SU-DHL-6 (cell line): ENCODE measurements around the gene ITPRIP.

Source experiments
- H2AFZ ChIP-seq: fragments of 200-600 bp; sonication (generic); 2 replicates; pipeline ENCODE4 v1.6.1; 2014; ENCODE audit warnings: low read depth, mild to moderate bottlenecking, moderate library complexity, mixed read lengths, antibody characterized with exemption, low read length; ENCODE audit not compliant: severe bottlenecking
- H3F3A ChIP-seq: fragments of 200-600 bp; shearing (Covaris generic); 2 replicates; pipeline ENCODE4 v1.6.0; 2016; ENCODE audit warnings: antibody characterized with exemption, mild to moderate bottlenecking; ENCODE audit not compliant: insufficient read depth
- H3K27ac ChIP-seq: fragments of 200-600 bp; sonication (generic); 2 replicates; pipeline ENCODE4 v1.5.1; 2016; ENCODE audit warnings: low read depth, mild to moderate bottlenecking, low read length, moderate library complexity, mixed read lengths
- H3K27me3 ChIP-seq: fragments of 200-600 bp; sonication (generic), shearing (Covaris generic); 2 replicates; pipeline ENCODE4 v1.6.0; 2014; ENCODE audit warnings: mild to moderate bottlenecking, low read length
- H3K36me3 ChIP-seq: fragments of 200-600 bp; sonication (generic); 2 replicates; pipeline ENCODE4 v1.6.1; 2014; ENCODE audit warnings: mild to moderate bottlenecking, low read length, mixed read lengths
- H3K4me2 ChIP-seq: fragments of 300-600, 200-600 bp; shearing (Covaris generic), sonication (generic); 2 replicates; pipeline ENCODE4 v1.6.0; 2014; ENCODE audit warnings: low read length, low read depth, mild to moderate bottlenecking; ENCODE audit not compliant: poor library complexity, severe bottlenecking
- H3K4me3 ChIP-seq: fragments of 200-600 bp; sonication (generic); 2 replicates; pipeline ENCODE4 v1.5.1; 2014; ENCODE audit warnings: antibody characterized with exemption, low read length, mild to moderate bottlenecking, mixed read lengths; ENCODE audit not compliant: insufficient read depth, poor library complexity, severe bottlenecking
- H3K79me2 ChIP-seq: fragments of 200-600 bp; sonication (generic); 2 replicates; pipeline ENCODE4 v1.6.1; 2014; ENCODE audit warnings: mild to moderate bottlenecking, low read length, moderate library complexity; ENCODE audit not compliant: insufficient read depth
- H3K9ac ChIP-seq: fragments of 200-600 bp; sonication (generic); 2 replicates; pipeline ENCODE4 v1.7.0; 2014; ENCODE audit warnings: mild to moderate bottlenecking, low read length
- H3K9me2 ChIP-seq: fragments of 200-600 bp; sonication (generic); replicated peaks from 2 replicates; pipeline ENCODE4 v1.6.1; 2014; ENCODE audit warnings: low read length; ENCODE audit not compliant: insufficient read depth
- H3K9me3 ChIP-seq: fragments of 200-600 bp; sonication (generic); 2 replicates; pipeline ENCODE4 v1.6.1; 2014; ENCODE audit warnings: low read length, mixed read lengths; ENCODE audit not compliant: insufficient read depth
- H4K20me1 ChIP-seq: fragments of 200-600 bp; sonication (generic); 2 replicates; pipeline ENCODE4 v1.6.1; 2014; ENCODE audit warnings: low read depth, mild to moderate bottlenecking, antibody characterized with exemption, low read length, moderate library complexity, mixed read lengths
- EZH2phosphoT487 ChIP-seq: fragments of 200-600 bp; sonication (generic), shearing (Covaris generic); conservative IDR thresholded peaks from 2 replicates; pipeline ENCODE4 v1.6.1; 2018; ENCODE audit warnings: mild to moderate bottlenecking, antibody characterized with exemption, low read length, moderate library complexity, mixed read lengths
- TF ChIP-seq, protein P1 (sequence below): fragments of 200-600 bp; sonication (generic); IDR thresholded peaks from one replicate; pipeline ENCODE4 v1.5.1; 2017; ENCODE audit warnings: antibody characterized with exemption, mild to moderate bottlenecking, low read length, moderate library complexity; ENCODE audit not compliant: insufficient read depth, poor library complexity, severe bottlenecking

The ITPRIP gene

GRCh38 chr10:104349623-104350126 lies 11.4 kb upstream of the ITPRIP start:
- Histone ChIP-seq H3K79me2 (no peaks in the 10 kb centered on the region), H3K9me3 (no peaks in the 10 kb centered on the region), H3K27ac (no peak overlapping the region), H3K4me2 (peak overlapping the region; percentile 23), H3K9me2 (no peaks in the 10 kb centered on the region), H4K20me1 (no peaks in the 10 kb centered on the region), H3K27me3 (no peaks in the 10 kb centered on the region), H3F3A (no peaks in the 10 kb centered on the region), H2AFZ (no peak overlapping the region), H3K36me3 (no peaks in the 10 kb centered on the region), H3K4me3 (no peak overlapping the region), H3K9ac (no peak overlapping the region)
- TF ChIP-seq, protein P1, sequence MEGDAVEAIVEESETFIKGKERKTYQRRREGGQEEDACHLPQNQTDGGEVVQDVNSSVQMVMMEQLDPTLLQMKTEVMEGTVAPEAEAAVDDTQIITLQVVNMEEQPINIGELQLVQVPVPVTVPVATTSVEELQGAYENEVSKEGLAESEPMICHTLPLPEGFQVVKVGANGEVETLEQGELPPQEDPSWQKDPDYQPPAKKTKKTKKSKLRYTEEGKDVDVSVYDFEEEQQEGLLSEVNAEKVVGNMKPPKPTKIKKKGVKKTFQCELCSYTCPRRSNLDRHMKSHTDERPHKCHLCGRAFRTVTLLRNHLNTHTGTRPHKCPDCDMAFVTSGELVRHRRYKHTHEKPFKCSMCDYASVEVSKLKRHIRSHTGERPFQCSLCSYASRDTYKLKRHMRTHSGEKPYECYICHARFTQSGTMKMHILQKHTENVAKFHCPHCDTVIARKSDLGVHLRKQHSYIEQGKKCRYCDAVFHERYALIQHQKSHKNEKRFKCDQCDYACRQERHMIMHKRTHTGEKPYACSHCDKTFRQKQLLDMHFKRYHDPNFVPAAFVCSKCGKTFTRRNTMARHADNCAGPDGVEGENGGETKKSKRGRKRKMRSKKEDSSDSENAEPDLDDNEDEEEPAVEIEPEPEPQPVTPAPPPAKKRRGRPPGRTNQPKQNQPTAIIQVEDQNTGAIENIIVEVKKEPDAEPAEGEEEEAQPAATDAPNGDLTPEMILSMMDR: no peak
- TF ChIP-seq EZH2phosphoT487: no peak

DNA sequence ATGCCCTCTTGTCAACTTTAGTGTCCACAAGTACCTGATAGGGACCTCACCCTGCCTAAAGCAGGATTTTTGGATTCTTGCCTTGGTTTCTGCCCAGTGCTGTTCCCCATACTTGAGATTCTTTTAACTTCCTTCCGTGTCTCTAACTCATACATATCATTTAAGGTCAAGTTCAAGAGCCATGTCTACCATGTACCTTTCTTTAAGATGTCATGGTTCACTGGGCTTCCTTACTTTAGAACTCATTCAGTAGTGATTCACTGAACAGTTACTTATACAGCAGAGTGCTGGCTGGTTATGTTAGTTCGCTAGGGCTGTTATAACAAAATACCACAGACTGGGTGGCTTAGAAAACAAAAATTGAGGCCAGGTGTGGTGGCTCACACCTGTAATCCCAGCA lies 10.3 kb upstream of the ITPRIP start:
- Histone ChIP-seq H2AFZ (no peak overlapping the region), H3K9me3 (no peaks in the 10 kb centered on the region), H3K27me3 (no peaks in the 10 kb centered on the region), H3K4me3 (no peak overlapping the region), H3K27ac (no peak overlapping the region), H3K9ac (no peak overlapping the region), H3F3A (no peaks in the 10 kb centered on the region), H3K4me2 (no peak overlapping the region), H3K9me2 (no peaks in the 10 kb centered on the region), H4K20me1 (no peaks in the 10 kb centered on the region), H3K79me2 (no peaks in the 10 kb centered on the region), H3K36me3 (no peaks in the 10 kb centered on the region)
- TF ChIP-seq, protein P1: no peak
- no peak for TF ChIP-seq EZH2phosphoT487

- H3K36me3 ChIP-seq: no peaks in the 10 kb centered on the region
- no peaks in the 10 kb centered on the region for H3K9me3 ChIP-seq
- no peak overlapping the region for H2AFZ ChIP-seq
- H4K20me1 ChIP-seq: no peaks in the 10 kb centered on the region
- TF ChIP-seq, protein P1: no peak
- no peak for TF ChIP-seq EZH2phosphoT487
- no peak overlapping the region for H3K9ac ChIP-seq
- H3K4me3 ChIP-seq: no peak overlapping the region
- H3K9me2 ChIP-seq: no peaks in the 10 kb centered on the region
- no peaks in the 10 kb centered on the region for H3K79me2 ChIP-seq
- no peaks in the 10 kb centered on the region for H3F3A ChIP-seq
- H3K27ac ChIP-seq: no peak overlapping the region
- no peaks in the 10 kb centered on the region for H3K27me3 ChIP-seq
- H3K4me2 ChIP-seq: no peak overlapping the region
Observed at GRCh38 chr10:104347295-104348045, 9.2 kb upstream of the ITPRIP start.
